Measurements from ENCODE around the gene ZDHHC4. TPM values are rescaled to one million over a fixed set of nuclear protein-coding genes. Genes with fewer than 3 reads are reported as not detected.

ZDHHC4 gene
- total and polyA plus RNA-seq, 9 of the 15 experiments (the other 6 are each of a cell fraction or from before 2014, with no cell fraction given) = 33.4 to 106 (median 58.3) TPM

DNA sequence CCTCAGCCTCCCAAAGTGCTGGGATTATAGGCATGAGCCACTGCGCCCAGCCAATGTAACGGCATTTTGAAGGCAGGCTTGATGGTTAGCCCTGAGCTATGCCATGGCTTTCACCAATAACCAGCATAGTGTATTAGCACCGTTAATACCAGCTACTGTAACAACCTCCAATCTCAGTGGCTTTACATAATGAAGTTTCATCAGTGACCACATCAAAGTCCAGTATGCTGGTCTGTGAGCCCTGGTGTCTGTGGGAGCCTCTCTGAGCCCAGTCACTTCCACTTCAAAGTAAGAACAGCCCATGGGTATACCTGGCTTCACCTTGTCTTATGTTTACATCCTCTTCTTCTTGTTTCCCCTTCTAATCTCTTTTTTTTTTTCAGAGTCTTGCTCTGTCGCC, 11.6 kb upstream of the ZDHHC4 start (continued):
- TF ChIP-seq MGA (IDR thresholded peaks at IDR 0.05) (no peak), ESRRA (IDR thresholded peaks at IDR 0.05; ENCODE audit: borderline replicate concordance, low read depth) (no peak), LCOR (CRISPR knock-in tag; IDR thresholded peaks at IDR 0.05) (no peak), ARID2 (IDR thresholded peaks at IDR 0.05) (no peak), L3MBTL2 (IDR thresholded peaks at IDR 0.05) (no peak), HIVEP1 (CRISPR knock-in tag; IDR thresholded peaks at IDR 0.05) (no peak), NR2C1 (IDR thresholded peaks at IDR 0.05) (no peak), NR2C1 (tag; IDR thresholded peaks at IDR 0.05) (no peak), NUFIP1 (IDR thresholded peaks at IDR 0.05; ENCODE audit: partially characterized antibody) (no peak), SP1 (CRISPR knock-in tag; IDR thresholded peaks at IDR 0.05) (no peak), OTX1 (CRISPR knock-in tag; IDR thresholded peaks at IDR 0.05) (no peak), CHD1 (IDR thresholded peaks at IDR 0.05; ENCODE audit: low read length) (no peak), ZBTB8A (IDR thresholded peaks at IDR 0.05; ENCODE audit: partially characterized antibody) (no peak), ZNF830 (CRISPR knock-in tag; IDR thresholded peaks at IDR 0.05) (no peak)
